IMR-90 (cell line): Measurements from ENCODE around the gene TRIAP1. TPM values are rescaled to one million over a fixed set of nuclear protein-coding genes. Genes with fewer than 3 reads are reported as not detected.

ENCODE experiments used
- ATAC-seq: fragments of 200-7000 bp; cut with Tn5 transposase; 2 replicates; pipeline ENCODE4 v1.9.1; 2020; ENCODE audit warnings: low read depth, mild to moderate bottlenecking, moderate library complexity
- BruUV-seq: library from RNA; stranded (reverse); fragments of 400-500 nt; replicated peaks from 2 replicates; lab custom pipeline; 2021; lab: Mats Ljungman, UMichigan
- CTCF ChIA-PET: fragments of 300-600 bp; formaldehyde crosslinking; extraction: SDS; loops from one replicate; lab custom pipeline; 2021; ENCODE audit warnings: antibody characterized with exemption; lab: Yijun Ruan, JAX
- POLR2A ChIA-PET: fragments of 300-600 bp; sonication (Branson Sonifier 250); formaldehyde crosslinking; loops from one replicate; lab custom pipeline; 2022; ENCODE audit warnings: antibody characterized with exemption; ENCODE audit not compliant: unreplicated experiment; lab: Charles Lee
- DNase-seq: peaks from one replicate; pipeline ENCODE4 v3.0.0; 2013
- H2AFZ ChIP-seq: replicated peaks from 2 replicates; pipeline ENCODE3; 2013; ENCODE audit warnings: low read length, mild to moderate bottlenecking; ENCODE audit not compliant: poor library complexity
- H2AK5ac ChIP-seq: 2 replicates; pipeline ENCODE4 v1.6.1; 2013; ENCODE audit warnings: low read depth, low read length, inconsistent platforms
- H2AK9ac ChIP-seq: replicated peaks from 2 replicates; pipeline ENCODE3; 2013; ENCODE audit warnings: mild to moderate bottlenecking, low read depth, low read length, moderate library complexity; ENCODE audit not compliant: poor library complexity
- H2BK120ac ChIP-seq: 2 replicates; pipeline ENCODE4 v1.6.1; 2013; ENCODE audit warnings: low read depth, low read length, inconsistent platforms
- H2BK15ac ChIP-seq: 3 replicates; pipeline ENCODE4 v1.6.1; 2013; ENCODE audit warnings: low read depth, low read length, inconsistent platforms
- H2BK20ac ChIP-seq: 2 replicates; pipeline ENCODE4 v1.6.1; 2013; ENCODE audit warnings: low read depth, mild to moderate bottlenecking, inconsistent platforms, low read length, moderate library complexity
- H2BK5ac ChIP-seq: 2 replicates; pipeline ENCODE4 v1.6.1; 2013; ENCODE audit warnings: mild to moderate bottlenecking, low read depth, low read length, inconsistent platforms; ENCODE audit not compliant: poor library complexity, severe bottlenecking
- H3K14ac ChIP-seq: replicated peaks from 2 replicates; pipeline ENCODE4 v1.6.1; 2013; ENCODE audit warnings: low read depth, low read length, inconsistent platforms
- H3K18ac ChIP-seq: 2 replicates; pipeline ENCODE4 v1.6.1; 2013; ENCODE audit warnings: low read depth, low read length, control low read depth
- H3K23ac ChIP-seq: 2 replicates; pipeline ENCODE4 v1.6.1; 2013; ENCODE audit warnings: low read depth, low read length, inconsistent platforms
- H3K27ac ChIP-seq: 2 replicates; pipeline ENCODE4 v1.5.1; 2013; ENCODE audit warnings: mild to moderate bottlenecking, control low read depth, low read length; ENCODE audit not compliant: insufficient read depth
- H3K27me3 ChIP-seq: 2 replicates; pipeline ENCODE4 v1.6.1; 2013; ENCODE audit warnings: low read length; ENCODE audit not compliant: control insufficient read depth, insufficient read depth
- H3K36me3 ChIP-seq: 2 replicates; pipeline ENCODE4 v1.6.1; 2013; ENCODE audit warnings: low read length, mixed read lengths; ENCODE audit not compliant: control insufficient read depth, insufficient read depth
- H3K4ac ChIP-seq: 2 replicates; pipeline ENCODE4 v1.6.1; 2013; ENCODE audit warnings: low read depth, low read length, inconsistent platforms
- H3K4me1 ChIP-seq: 2 replicates; pipeline ENCODE4 v1.6.1; 2013; ENCODE audit warnings: low read length, mixed read lengths; ENCODE audit not compliant: control insufficient read depth, insufficient read depth
- H3K4me2 ChIP-seq: 2 replicates; pipeline ENCODE4 v1.6.1; 2013; ENCODE audit warnings: low read depth, mild to moderate bottlenecking, control low read depth, low read length, moderate library complexity
- H3K4me3 ChIP-seq: 2 replicates; pipeline ENCODE4 v1.5.1; 2013; ENCODE audit warnings: low read depth, mild to moderate bottlenecking, control low read depth, low read length, moderate library complexity; ENCODE audit not compliant: insufficient read depth
- H3K56ac ChIP-seq: 2 replicates; pipeline ENCODE4 v1.6.1; 2013; ENCODE audit warnings: low read length, inconsistent platforms; ENCODE audit not compliant: insufficient read depth; ENCODE audit errors: extremely low read depth
- H3K79me1 ChIP-seq, 2 experiments: 2 replicates each; pipeline ENCODE4 v1.6.1; 2013; ENCODE audit warnings: low read length in 2 of 2, inconsistent platforms in 1 of 2, low read depth in 1 of 2
- H3K9ac ChIP-seq: 2 replicates; pipeline ENCODE4 v1.6.1; 2013; ENCODE audit warnings: low read depth, low read length, control low read depth
- H3K9me1 ChIP-seq: 2 replicates; pipeline ENCODE4 v1.6.1; 2013; ENCODE audit warnings: low read length, inconsistent platforms; ENCODE audit not compliant: insufficient read depth
- H3K9me3 ChIP-seq: 2 replicates; pipeline ENCODE4 v1.6.1; 2013; ENCODE audit warnings: low read length; ENCODE audit not compliant: control insufficient read depth, insufficient read depth
- H4K20me1 ChIP-seq: 2 replicates; pipeline ENCODE4 v1.6.1; 2013; ENCODE audit warnings: low read length, inconsistent platforms; ENCODE audit not compliant: insufficient read depth
- H4K5ac ChIP-seq: 2 replicates; pipeline ENCODE4 v1.6.1; 2013; ENCODE audit warnings: mild to moderate bottlenecking, low read depth, low read length, control low read depth
- H4K8ac ChIP-seq, 2 experiments: 2 replicates each; pipeline ENCODE4 v1.6.1; 2013; ENCODE audit warnings: low read depth in 2 of 2, low read length in 2 of 2, control low read depth in 1 of 2, inconsistent platforms in 1 of 2
- H4K91ac ChIP-seq: 2 replicates; pipeline ENCODE4 v1.6.1; 2013; ENCODE audit warnings: low read depth, low read length, inconsistent platforms; ENCODE audit not compliant: insufficient read depth
- CHD1 ChIP-seq: IDR thresholded peaks from 2 replicates; pipeline ENCODE4 v1.6.1; 2012; ENCODE audit warnings: low read depth, low read length, improper control_type of control experiment
- FOS ChIP-seq: fragments of 150-350 bp; IDR thresholded peaks from 2 replicates; pipeline ENCODE4 v1.6.1; 2016; ENCODE audit warnings: low read depth, low read length
- MAFK ChIP-seq: IDR thresholded peaks from 2 replicates; pipeline ENCODE4 v1.6.1; 2012; ENCODE audit warnings: low read depth, low read length, improper control_type of control experiment
- MXI1 ChIP-seq: IDR thresholded peaks from 2 replicates; pipeline ENCODE4 v1.6.1; 2012; ENCODE audit warnings: low read depth, mild to moderate bottlenecking, low read length, moderate library complexity, borderline replicate concordance
- POLR2A ChIP-seq: IDR thresholded peaks from 2 replicates; pipeline ENCODE4 v1.6.1; 2012; ENCODE audit warnings: mild to moderate bottlenecking, low read depth, low read length
- RAD21 ChIP-seq: IDR thresholded peaks from 2 replicates; pipeline ENCODE4 v1.6.1; 2012; ENCODE audit warnings: low read length, improper control_type of control experiment
- RCOR1 ChIP-seq: IDR thresholded peaks from 2 replicates; pipeline ENCODE4 v1.6.1; 2012; ENCODE audit warnings: mild to moderate bottlenecking, low read length, improper control_type of control experiment; ENCODE audit not compliant: insufficient replicate concordance
- RFX5 ChIP-seq: IDR thresholded peaks from 2 replicates; pipeline ENCODE4 v1.8.0; 2012; ENCODE audit warnings: low read depth, mild to moderate bottlenecking, low read length, moderate library complexity
- SMC3 ChIP-seq: fragments of 150-350 bp; IDR thresholded peaks from 2 replicates; pipeline ENCODE4 v1.6.1; 2016; ENCODE audit warnings: low read depth, mild to moderate bottlenecking, antibody characterized with exemption, low read length, moderate library complexity
- USF2 ChIP-seq: fragments of 150-350 bp; IDR thresholded peaks from 2 replicates; pipeline ENCODE4 v1.6.1; 2017; ENCODE audit warnings: mild to moderate bottlenecking, antibody characterized with exemption, low read length, low read depth
- WGBS, 2 experiments: methylation state at CpG; one replicate each; pipeline versions ENCODE4 v1.1.5 to v1.1.7; 2013; ENCODE audit warnings: missing lambda C conversion rate in 2 of 2; ENCODE audit not compliant: insufficient read length in 1 of 2; ENCODE audit errors: extremely low coverage in 2 of 2; 5-methylcytosine and 5-hydroxymethylcytosine counted together
- dilution Hi-C: fragments of 300-500 bp; cut with HindIII; formaldehyde crosslinking; loops from one replicate; pipeline ENCODE4 v1.14.3; 2018; ENCODE audit warnings: low sequenced_read_pairs; ENCODE audit not compliant: unreplicated experiment
- in situ Hi-C: fragments of 300-500 bp; cut with MboI; formaldehyde crosslinking; loops from 3 replicates; pipeline ENCODE4 v1.14.3; 2019; ENCODE audit warnings: low sequenced_read_pairs, inconsistent platforms, mixed read lengths
- intact Hi-C: fragments of 100-400 bp; cut with micrococcal nuclease; formaldehyde crosslinking; loops from 2 replicates; pipeline ENCODE4 v1.10.0; 2022
- polyA plus RNA-seq, 3 experiments: library from polyadenylated mRNA; depleted of rRNA; stranded (reverse); fragments of >200 nt; gene quantifications; 2 replicates each; pipeline ENCODE4 v1.2.3, GENCODE V29; 2012; ENCODE audit warnings: low replicate concordance in 1 of 3
- total RNA-seq: library from RNA; depleted of rRNA; stranded (reverse); fragments of >200 nt; gene quantifications from 2 replicates; pipeline ENCODE4 v1.2.3, GENCODE V29; 2012

Gene TRIAP1
- total and polyA plus RNA-seq, 2 of the 4 experiments (the other 2 are of a cell fraction): 19.2 to 32.3 TPM

- intact Hi-C loops: no loop called here
- H2BK5ac ChIP-seq: no peak overlapping the region
- WGBS, 2 experiments: 71% methylated on average over 3 of the region's 7 CpGs; no CpG with 5 or more reads in 1 of the 2 experiments
- no peak overlapping the region for H4K5ac ChIP-seq
- TF ChIP-seq FOS (no peak), CHD1 (no peak), RAD21 (no peak), SMC3 (no peak), RFX5 (no peak), RCOR1 (no peak), MXI1 (no peak), USF2 (no peak), POLR2A (no peak), MAFK (no peak)
- H3K4ac ChIP-seq: no peak overlapping the region
- H2BK20ac ChIP-seq: no peak overlapping the region
- H3K18ac ChIP-seq: no peak overlapping the region
- no peak overlapping the region for H2AK9ac ChIP-seq
- no peak overlapping the region for H2BK15ac ChIP-seq
- H3K27me3 ChIP-seq: peaks cover 24% of the 10 kb centered on the region
- no peak overlapping the region for H3K14ac ChIP-seq
- H3K23ac ChIP-seq: no peak overlapping the region
- no peak overlapping the region for H2AFZ ChIP-seq
- no TSS peak for BruUV-seq
- H3K4me1 ChIP-seq: no peaks in the 10 kb centered on the region
- H3K4me2 ChIP-seq: no peak overlapping the region
- ChIA-PET POLR2A (no interaction called here), CTCF (interaction anchor here (0.8 to 2.4 kb wide), 3 partner anchors 72 to 128 kb away, joined by 3 to 15 read pairs (median 3); no protein-coding TSS in a partner anchor)
- in situ Hi-C loops: loop anchor here (25.0 kb wide), 1 partner anchor 92 kb away; the partner anchor contains the start of gene PLA2G1B
- no peaks in the 10 kb centered on the region for H3K36me3 ChIP-seq
- H2BK120ac ChIP-seq: no peak overlapping the region
- dilution Hi-C loops: no loop called here
- H3K79me1 ChIP-seq: no peaks in the 10 kb centered on the region
- ATAC-seq (no peak), DNase-seq (no peak)
- H2AK5ac ChIP-seq: no peak overlapping the region
- no peak overlapping the region for H3K9ac ChIP-seq
- no peaks in the 10 kb centered on the region for H3K9me3 ChIP-seq
- no peaks in the 10 kb centered on the region for H3K9me1 ChIP-seq
- H3K56ac ChIP-seq: no peak overlapping the region
- no peak overlapping the region for H4K91ac ChIP-seq
- H4K8ac ChIP-seq: no peak overlapping the region
- no peak overlapping the region for H3K4me3 ChIP-seq
- H3K27ac ChIP-seq: no peak overlapping the region
- H4K20me1 ChIP-seq: no peaks in the 10 kb centered on the region
These were observed 16.8 kb downstream of the TRIAP1 start for GRCh38 chr12:120429368-120429767.
